ENCODE measurements around the gene WNT5A. TPM values are rescaled to one million over a fixed set of nuclear protein-coding genes. Genes with fewer than 3 reads are reported as not detected.

The WNT5A gene
- total RNA-seq, 3 donors from 2014 or later: 7.0 to 54.7 (median 18.7) TPM

DNA sequence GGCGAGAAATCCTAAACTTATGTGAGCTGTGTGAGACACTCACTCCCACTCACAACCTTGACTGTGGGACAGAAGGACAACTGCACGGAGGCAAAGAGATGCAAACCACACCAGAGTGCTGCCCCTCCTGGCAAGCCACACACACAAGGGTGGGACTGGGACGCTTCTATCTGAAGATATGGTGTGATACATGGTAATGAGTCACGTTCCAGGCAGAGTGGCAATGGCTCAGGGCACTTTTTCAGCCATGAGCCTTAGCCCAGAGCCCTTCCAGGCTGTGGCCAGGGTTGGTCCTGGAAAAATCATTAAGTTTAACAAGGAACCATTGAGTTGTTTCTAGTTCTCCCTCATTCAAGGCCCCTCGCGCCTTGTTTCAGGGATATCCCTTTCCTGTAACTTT lies 56.1 kb downstream of the WNT5A start:
- intact Hi-C loops (cut with DNase I; ENCODE audit: low total_unique reads): no loop called here
- H3K27me3 ChIP-seq: no peaks in the 10 kb centered on the region
- H3K36me3 ChIP-seq: no peaks in the 10 kb centered on the region
- TF ChIP-seq POLR2AphosphoS5 (IDR thresholded peaks at IDR 0.05): no peak
- TF ChIP-seq POLR2A (IDR thresholded peaks at IDR 0.05): no peak
- no peak for TF ChIP-seq CTCF (IDR thresholded peaks at IDR 0.05)
- no peak overlapping the region for H3K27ac ChIP-seq
- no peaks in the 10 kb centered on the region for H3K9me3 ChIP-seq
- no peak for DNase-seq (ENCODE audit: low spot score in 2 of 2)
- no peaks in the 10 kb centered on the region for H3K4me1 ChIP-seq
- no peak overlapping the region for H3K4me3 ChIP-seq

- Histone ChIP-seq H3K9me3 (no peaks in the 10 kb centered on the region), H3K27ac (no peak overlapping the region)
- intact Hi-C loops (cut with DNase I; ENCODE audit: low total_unique reads): no loop called here
Measured at GRCh38 chr3:55427739-55428138, 59.4 kb downstream of the WNT5A start.

GRCh38 chr3:55426486-55426885 lies 60.6 kb downstream of the WNT5A start:
- H3K4me3 ChIP-seq: no peak overlapping the region
- H3K9me3 ChIP-seq: peaks cover 0 to under 1% of the 10 kb centered on the region in 2 donors
- H3K36me3 ChIP-seq: no peaks in the 10 kb centered on the region
- no peaks in the 10 kb centered on the region for H3K4me1 ChIP-seq
- H3K27me3 ChIP-seq: no peaks in the 10 kb centered on the region
- no peak for DNase-seq (ENCODE audit: low spot score in 2 of 2)
- no peak overlapping the region for H3K27ac ChIP-seq
- TF ChIP-seq POLR2AphosphoS5 (IDR thresholded peaks at IDR 0.05) (no peak), POLR2A (IDR thresholded peaks at IDR 0.05) (no peak), CTCF (IDR thresholded peaks at IDR 0.05) (no peak)
- intact Hi-C loops (cut with DNase I; ENCODE audit: low total_unique reads): no loop called here

More at GRCh38 chr3:55427739-55428138, 59.4 kb downstream of the WNT5A start:
- H3K27me3 ChIP-seq: no peaks in the 10 kb centered on the region
- DNase-seq (ENCODE audit: low spot score in 2 of 2): no peak
- TF ChIP-seq POLR2AphosphoS5 (IDR thresholded peaks at IDR 0.05): no peak
- no peak for TF ChIP-seq CTCF (IDR thresholded peaks at IDR 0.05)
- TF ChIP-seq POLR2A (IDR thresholded peaks at IDR 0.05): no peak
- H3K4me1 ChIP-seq: no peaks in the 10 kb centered on the region
- no peaks in the 10 kb centered on the region for H3K36me3 ChIP-seq
- H3K4me3 ChIP-seq: no peak overlapping the region

- Histone ChIP-seq H3K27me3 (no peaks in the 10 kb centered on the region), H3K4me3 (no peak overlapping the region), H3K27ac (no peak overlapping the region), H3K36me3 (no peaks in the 10 kb centered on the region), H3K4me1 (no peaks in the 10 kb centered on the region), H3K9me3 (peaks cover 4 to 12% of the 10 kb centered on the region in 2 donors)
- TF ChIP-seq POLR2AphosphoS5 (IDR thresholded peaks at IDR 0.05): no peak
- no peak for TF ChIP-seq CTCF (IDR thresholded peaks at IDR 0.05)
- no peak for DNase-seq (ENCODE audit: low spot score in 2 of 2)
- intact Hi-C loops (cut with DNase I; ENCODE audit: low total_unique reads): no loop called here
Measured at GRCh38 chr3:55423782-55424181, 63.3 kb downstream of the WNT5A start.

DNA sequence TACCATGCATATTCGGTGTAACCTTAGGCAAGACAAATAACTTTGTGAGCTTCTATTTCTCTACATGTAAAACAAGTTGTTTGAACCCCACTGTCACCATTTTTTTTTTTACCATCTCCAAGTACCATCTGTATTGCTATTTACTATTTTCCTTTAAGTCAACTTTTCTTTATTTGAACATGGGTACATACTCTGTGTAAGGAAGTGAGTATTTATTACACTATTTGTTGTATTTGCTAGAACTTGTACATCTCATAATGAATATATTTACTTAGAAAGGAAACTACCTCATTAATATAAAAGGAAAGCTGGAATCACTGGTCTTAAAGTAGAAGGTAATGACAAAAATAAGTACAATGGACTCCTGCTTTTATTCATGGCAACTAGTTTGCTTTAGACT lies 69.9 kb downstream of the WNT5A start:
- Histone ChIP-seq H3K9me3 (peaks cover 4 to 12% of the 10 kb centered on the region in 2 donors), H3K4me3 (no peak overlapping the region), H3K27ac (no peak overlapping the region), H3K27me3 (no peaks in the 10 kb centered on the region), H3K36me3 (no peaks in the 10 kb centered on the region), H3K4me1 (no peaks in the 10 kb centered on the region)
- no peak for TF ChIP-seq CTCF (IDR thresholded peaks at IDR 0.05)
- TF ChIP-seq POLR2A (IDR thresholded peaks at IDR 0.05): no peak
- no peak for TF ChIP-seq POLR2AphosphoS5 (IDR thresholded peaks at IDR 0.05)
- intact Hi-C loops (cut with DNase I; ENCODE audit: low total_unique reads): no loop called here
- no peak for DNase-seq (ENCODE audit: low spot score in 2 of 2)
